ENCODE data around the gene TANC1. TPM values are rescaled to one million over a fixed set of nuclear protein-coding genes. Genes with fewer than 3 reads are reported as not detected.

Gene TANC1
- total and polyA plus RNA-seq, 7 donors: 3.6 to 74.5 (median 47.0) TPM

DNA sequence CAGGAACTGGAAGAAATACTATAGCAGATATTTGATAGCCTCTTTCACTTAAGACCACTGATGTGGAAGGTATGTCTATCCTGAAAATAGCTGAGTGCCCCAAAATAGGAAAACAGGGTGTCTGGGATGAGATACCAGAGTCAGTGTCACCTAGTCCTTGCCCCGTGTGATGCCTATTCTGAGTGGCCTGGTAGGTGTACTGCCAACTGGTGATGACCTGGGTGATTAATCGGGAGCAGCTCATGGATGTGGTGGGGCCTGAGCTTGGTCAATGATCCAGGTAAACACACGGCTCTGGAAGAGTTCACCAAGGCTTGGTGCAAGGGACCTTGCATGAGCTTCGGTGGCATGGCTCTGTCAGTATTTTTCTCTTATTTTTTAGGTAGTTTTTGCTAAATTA is 95.2 kb downstream of the TANC1 start:
- Histone ChIP-seq H3K27ac (peak overlapping the region in 2 of 4 donors; percentile 68 to 71), H3K27me3 (no peaks in the 10 kb centered on the region), H3K4me1 (peaks cover 0 to 45% (median 41%) of the 10 kb centered on the region in 4 donors), H3K9me3 (no peaks in the 10 kb centered on the region), H3K4me3 (no peak overlapping the region), H3K36me3 (no peaks in the 10 kb centered on the region)
- intact Hi-C loops (cut with DNase I): no loop called here
- TF ChIP-seq, protein P1, sequence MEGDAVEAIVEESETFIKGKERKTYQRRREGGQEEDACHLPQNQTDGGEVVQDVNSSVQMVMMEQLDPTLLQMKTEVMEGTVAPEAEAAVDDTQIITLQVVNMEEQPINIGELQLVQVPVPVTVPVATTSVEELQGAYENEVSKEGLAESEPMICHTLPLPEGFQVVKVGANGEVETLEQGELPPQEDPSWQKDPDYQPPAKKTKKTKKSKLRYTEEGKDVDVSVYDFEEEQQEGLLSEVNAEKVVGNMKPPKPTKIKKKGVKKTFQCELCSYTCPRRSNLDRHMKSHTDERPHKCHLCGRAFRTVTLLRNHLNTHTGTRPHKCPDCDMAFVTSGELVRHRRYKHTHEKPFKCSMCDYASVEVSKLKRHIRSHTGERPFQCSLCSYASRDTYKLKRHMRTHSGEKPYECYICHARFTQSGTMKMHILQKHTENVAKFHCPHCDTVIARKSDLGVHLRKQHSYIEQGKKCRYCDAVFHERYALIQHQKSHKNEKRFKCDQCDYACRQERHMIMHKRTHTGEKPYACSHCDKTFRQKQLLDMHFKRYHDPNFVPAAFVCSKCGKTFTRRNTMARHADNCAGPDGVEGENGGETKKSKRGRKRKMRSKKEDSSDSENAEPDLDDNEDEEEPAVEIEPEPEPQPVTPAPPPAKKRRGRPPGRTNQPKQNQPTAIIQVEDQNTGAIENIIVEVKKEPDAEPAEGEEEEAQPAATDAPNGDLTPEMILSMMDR (IDR thresholded peaks at IDR 0.05): no peak
- TF ChIP-seq POLR2AphosphoS5 (IDR thresholded peaks at IDR 0.05) (no peak), EP300 (IDR thresholded peaks at IDR 0.05) (no peak), POLR2A (IDR thresholded peaks at IDR 0.05) (no peak)
- DNase-seq: no peak
- 23 to 68% methylated on average over 4 of the region's 4 CpGs for WGBS, 2 donors

DNA sequence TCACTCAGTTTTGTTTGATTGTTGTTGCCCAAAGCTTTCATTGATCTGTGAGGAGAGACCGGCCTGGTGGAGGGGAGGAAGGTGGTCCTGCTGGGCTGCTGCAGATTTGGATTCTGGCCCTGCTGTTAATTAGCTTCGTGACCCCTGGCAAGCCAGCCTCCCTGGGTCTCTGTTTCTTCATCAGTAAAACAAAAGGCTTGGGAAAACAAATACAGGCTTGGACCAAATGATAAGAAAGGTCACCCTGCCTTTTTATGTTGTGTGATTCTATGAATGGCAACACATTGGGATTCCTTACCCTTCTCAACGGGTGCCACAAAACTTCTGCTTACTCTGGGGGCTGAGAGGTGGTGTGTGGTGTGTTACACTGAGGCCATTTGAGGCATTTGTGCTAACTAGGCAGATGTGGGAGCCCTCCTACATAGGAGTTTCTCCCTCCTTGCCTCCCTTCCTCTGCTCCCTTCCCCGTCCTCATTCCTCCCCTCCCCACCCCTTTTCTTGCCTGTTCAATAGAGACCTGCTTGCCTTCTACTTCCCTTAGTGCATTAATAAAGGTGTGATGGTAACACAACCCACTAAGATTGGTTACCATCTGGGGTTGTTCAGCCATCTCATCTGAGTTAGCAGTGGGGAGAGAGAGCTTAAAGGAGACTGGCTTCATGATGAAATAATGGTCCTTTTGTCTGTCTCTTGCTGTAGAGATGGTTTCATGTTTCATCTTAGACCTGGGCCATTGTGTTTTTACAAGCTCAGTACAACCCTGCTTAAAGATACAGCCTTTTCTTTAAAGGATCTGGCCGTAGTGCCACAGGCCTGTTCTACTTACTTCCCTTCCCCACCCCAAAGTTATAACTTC is 96.2 kb downstream of the TANC1 start:
- 19 to 58% methylated on average over 5 of the region's 5 CpGs for WGBS, 2 donors
- Histone ChIP-seq H3K9me3 (no peaks in the 10 kb centered on the region), H3K4me3 (no peak overlapping the region), H3K36me3 (no peaks in the 10 kb centered on the region), H3K4me1 (peaks cover 0 to 54% (median 50%) of the 10 kb centered on the region in 4 donors), H3K27ac (peak overlapping the region; percentile 49 to 71 (median 70)), H3K27me3 (no peaks in the 10 kb centered on the region)
- TF ChIP-seq EP300 (IDR thresholded peaks at IDR 0.05) (no peak), POLR2AphosphoS5 (IDR thresholded peaks at IDR 0.05) (no peak), POLR2A (IDR thresholded peaks at IDR 0.05) (no peak)
- TF ChIP-seq, protein P1 (IDR thresholded peaks at IDR 0.05): no peak
- intact Hi-C loops (cut with DNase I): no loop called here
- DNase-seq: no peak

DNA sequence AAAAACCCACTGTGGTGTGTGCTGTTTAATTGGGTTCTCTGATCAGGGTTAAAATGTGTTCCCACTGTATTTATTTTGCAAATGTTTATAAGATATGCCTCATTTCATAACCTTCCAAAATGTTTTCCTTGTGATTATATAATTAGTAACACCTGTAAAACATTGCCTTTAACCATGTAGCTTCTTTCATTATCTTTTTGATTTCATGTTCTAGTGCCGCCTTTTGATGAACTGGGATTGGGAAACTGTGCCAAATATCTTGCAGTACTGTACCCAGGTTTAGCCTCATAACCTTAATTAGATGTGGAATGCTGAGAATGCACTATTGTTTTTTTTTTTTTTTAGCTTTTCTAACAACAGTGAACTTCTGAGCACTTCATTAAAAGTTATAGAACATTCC is 96.9 kb downstream of the TANC1 start:
- H3K36me3 ChIP-seq: no peaks in the 10 kb centered on the region
- 14 to 72% methylated on average over 1 of the region's 1 CpG for WGBS, 2 donors
- DNase-seq: no peak
- TF ChIP-seq EP300 (IDR thresholded peaks at IDR 0.05) (no peak), POLR2AphosphoS5 (IDR thresholded peaks at IDR 0.05) (no peak), POLR2A (IDR thresholded peaks at IDR 0.05) (no peak)
- TF ChIP-seq, protein P1 (IDR thresholded peaks at IDR 0.05): no peak
- intact Hi-C loops (cut with DNase I): no loop called here
- H3K9me3 ChIP-seq: no peaks in the 10 kb centered on the region
- H3K4me3 ChIP-seq: no peak overlapping the region
- H3K27ac ChIP-seq: peak overlapping the region; percentile 49 to 71 (median 70)
- no peaks in the 10 kb centered on the region for H3K27me3 ChIP-seq
- peaks cover 0 to 57% (median 52%) of the 10 kb centered on the region in 4 donors for H3K4me1 ChIP-seq

DNA sequence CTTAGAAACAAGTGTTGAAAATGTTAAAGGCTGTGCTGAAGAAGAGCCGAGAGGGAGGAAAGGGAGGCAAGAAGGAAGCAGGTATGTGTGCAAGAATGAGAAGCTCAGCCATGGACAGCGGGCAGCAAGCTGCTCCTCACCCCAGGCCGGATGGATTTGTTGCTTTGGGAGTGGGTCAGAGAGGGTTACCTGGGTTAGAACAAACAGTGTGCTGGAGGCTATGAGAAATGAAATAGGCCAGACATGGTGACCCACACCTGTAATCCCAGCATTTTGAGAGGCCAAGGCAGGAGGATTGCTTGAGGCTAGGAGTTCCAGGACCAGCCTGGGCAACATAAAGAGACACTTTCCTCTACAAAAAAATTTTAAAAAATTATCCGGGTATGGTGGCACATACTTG is 97.5 kb downstream of the TANC1 start:
- no peaks in the 10 kb centered on the region for H3K36me3 ChIP-seq
- TF ChIP-seq EP300 (IDR thresholded peaks at IDR 0.05) (no peak), POLR2A (IDR thresholded peaks at IDR 0.05) (no peak), POLR2AphosphoS5 (IDR thresholded peaks at IDR 0.05) (no peak)
- TF ChIP-seq, protein P1 (IDR thresholded peaks at IDR 0.05): no peak
- H3K4me3 ChIP-seq: no peak overlapping the region
- WGBS, 2 donors: 81 to 87% methylated on average over 4 of the region's 4 CpGs
- no peak for DNase-seq
- peaks cover 0 to 57% (median 52%) of the 10 kb centered on the region in 4 donors for H3K4me1 ChIP-seq
- no peaks in the 10 kb centered on the region for H3K27me3 ChIP-seq
- intact Hi-C loops (cut with DNase I): no loop called here
- peak overlapping the region; percentile 35 to 71 (median 70) for H3K27ac ChIP-seq
- H3K9me3 ChIP-seq: no peaks in the 10 kb centered on the region

Data from sigmoid colon (tissue), 7 donors.